PC-9 (cell line): ENCODE data around the gene FYN. TPM values are rescaled to one million over a fixed set of nuclear protein-coding genes. Genes with fewer than 3 reads are reported as not detected.

Experiments used
- BruUV-seq: library from RNA; stranded (reverse); fragments of 400-500 nt; replicated peaks from 2 replicates; lab custom pipeline; 2021; lab: Mats Ljungman, UMichigan
- CTCF ChIA-PET: fragments of 300-600 bp; sonication (Branson Sonifier 250); formaldehyde crosslinking; loops from one replicate; lab custom pipeline; 2022; ENCODE audit warnings: antibody characterized with exemption; lab: Charles Lee
- POLR2A ChIA-PET: fragments of 300-600 bp; sonication (Branson Sonifier 250); formaldehyde crosslinking; loops from one replicate; lab custom pipeline; 2022; ENCODE audit warnings: antibody characterized with exemption; ENCODE audit not compliant: unreplicated experiment; lab: Charles Lee
- DNase-seq, 2 experiments: peaks; one replicate each; pipeline versions ENCODE4 v3.0.0 to v3.0.0-alpha.2; 2015 to 2022; ENCODE audit warnings: mixed read lengths in 1 of 2
- H2AFZ ChIP-seq: fragments of 200-600 bp; sonication (generic); 2 replicates; pipeline ENCODE4 v1.8.1; 2017; ENCODE audit warnings: antibody characterized with exemption
- H3F3A ChIP-seq: fragments of 200-600 bp; sonication (generic); 2 replicates; pipeline ENCODE4 v1.8.1; 2017; ENCODE audit warnings: antibody characterized with exemption, mild to moderate bottlenecking, low read depth; ENCODE audit not compliant: insufficient read depth
- H3K27ac ChIP-seq: fragments of 200-600 bp; sonication (generic); 2 replicates; pipeline ENCODE4 v1.6.1; 2016; ENCODE audit warnings: mixed run types
- H3K27me3 ChIP-seq: fragments of 200-600 bp; sonication (generic); 2 replicates; pipeline ENCODE4 v1.6.1; 2016; ENCODE audit warnings: low read depth, mixed run types; ENCODE audit not compliant: insufficient read depth
- H3K36me3 ChIP-seq: fragments of 200-600 bp; sonication (generic); 2 replicates; pipeline ENCODE4 v1.6.1; 2016; ENCODE audit warnings: low read depth, mixed run types
- H3K4me1 ChIP-seq: fragments of 200-600 bp; sonication (generic); replicated peaks from 2 replicates; pipeline ENCODE4 v1.6.1; 2016; ENCODE audit warnings: mixed run types; ENCODE audit not compliant: insufficient read depth
- H3K4me2 ChIP-seq: fragments of 200-600 bp; sonication (generic); 2 replicates; pipeline ENCODE4 v1.6.1; 2017; ENCODE audit warnings: mixed run types
- H3K4me3 ChIP-seq: fragments of 200-600 bp; sonication (generic); 2 replicates; pipeline ENCODE4 v1.6.1; 2016; ENCODE audit warnings: mixed run types
- H3K79me2 ChIP-seq: fragments of 200-600 bp; sonication (generic); 2 replicates; pipeline ENCODE4 v1.6.1; 2017; ENCODE audit warnings: low read depth, mixed run types
- H3K9me2 ChIP-seq: fragments of 200-600 bp; sonication (generic); 2 replicates; pipeline ENCODE4 v1.8.1; 2017; ENCODE audit warnings: mild to moderate bottlenecking; ENCODE audit not compliant: insufficient read depth
- H3K9me3 ChIP-seq: fragments of 200-600 bp; sonication (generic); 2 replicates; pipeline ENCODE4 v1.8.1; 2016; ENCODE audit warnings: low read depth; ENCODE audit not compliant: insufficient read depth
- H4K20me1 ChIP-seq: fragments of 200-600 bp; sonication (generic); 2 replicates; pipeline ENCODE4 v1.8.1; 2017; ENCODE audit not compliant: insufficient read depth
- CTCF ChIP-seq: fragments of 200-600 bp; sonication (generic); conservative IDR thresholded peaks from 2 replicates; pipeline ENCODE4 v1.6.1; 2017; ENCODE audit warnings: mixed run types, antibody characterized with exemption, mild to moderate bottlenecking, moderate library complexity
- EZH2 ChIP-seq: fragments of 200-600 bp; sonication (generic); IDR thresholded peaks from 2 replicates; pipeline ENCODE4 v1.8.0; 2017; ENCODE audit warnings: antibody characterized with exemption, low read depth
- intact Hi-C: fragments of 100-400 bp; cut with micrococcal nuclease; formaldehyde crosslinking; loops from one replicate; pipeline ENCODE4 v1.10.0; 2022; ENCODE audit not compliant: unreplicated experiment
- total RNA-seq: library from RNA; stranded (reverse); gene quantifications from 2 replicates; pipeline ENCODE4 v1.2.3, GENCODE V29; 2021

Gene FYN
- total RNA-seq, 1 experiment from 2014 or later = 53.3 TPM

GRCh38 chr6:111702268-111702667, 171.0 kb downstream of the FYN start:
- no peaks in the 10 kb centered on the region for H3K4me1 ChIP-seq
- intact Hi-C loops = no loop called here
- CTCF ChIA-PET = no interaction called here

GRCh38 chr6:111701146-111701545, 172.1 kb downstream of the FYN start:
- H3K27me3 ChIP-seq = no peaks in the 10 kb centered on the region
- intact Hi-C loops = no loop called here
- no peaks in the 10 kb centered on the region for H3K4me1 ChIP-seq
- H4K20me1 ChIP-seq = no peaks in the 10 kb centered on the region
- no peak overlapping the region for H2AFZ ChIP-seq
- no peak overlapping the region for H3K27ac ChIP-seq
- no peaks in the 10 kb centered on the region for H3F3A ChIP-seq
- CTCF ChIA-PET = no interaction called here
- H3K4me3 ChIP-seq = no peak overlapping the region
- no peak for DNase-seq
- no peaks in the 10 kb centered on the region for H3K79me2 ChIP-seq
- no peak overlapping the region for H3K4me2 ChIP-seq
- no peaks in the 10 kb centered on the region for H3K36me3 ChIP-seq
- no TSS peak for BruUV-seq
- TF ChIP-seq CTCF (no peak), EZH2 (no peak)
- H3K9me3 ChIP-seq = no peaks in the 10 kb centered on the region
- H3K9me2 ChIP-seq = no peaks in the 10 kb centered on the region
- POLR2A ChIA-PET = no interaction called here

More at GRCh38 chr6:111702268-111702667, 171.0 kb downstream of the FYN start:
- no peaks in the 10 kb centered on the region for H3K36me3 ChIP-seq
- no peaks in the 10 kb centered on the region for H3K79me2 ChIP-seq
- no TSS peak for BruUV-seq
- H2AFZ ChIP-seq = no peak overlapping the region
- no peak overlapping the region for H3K4me2 ChIP-seq
- H3K9me3 ChIP-seq = no peaks in the 10 kb centered on the region
- POLR2A ChIA-PET = interaction anchor here (0.6 kb wide), 1 partner anchor 81 kb away, joined by 3 read pairs; no protein-coding TSS in a partner anchor
- no peaks in the 10 kb centered on the region for H3K9me2 ChIP-seq
- no peak overlapping the region for H3K4me3 ChIP-seq
- no peaks in the 10 kb centered on the region for H3F3A ChIP-seq
- TF ChIP-seq EZH2 (no peak), CTCF (no peak)
- no peak for DNase-seq
- H3K27me3 ChIP-seq = no peaks in the 10 kb centered on the region
- no peaks in the 10 kb centered on the region for H4K20me1 ChIP-seq
- H3K27ac ChIP-seq = no peak overlapping the region

- ChIA-PET POLR2A (no interaction called here), CTCF (no interaction called here)
- no TSS peak for BruUV-seq
- Histone ChIP-seq H2AFZ (no peak overlapping the region), H3K9me3 (no peaks in the 10 kb centered on the region), H4K20me1 (no peaks in the 10 kb centered on the region), H3F3A (no peaks in the 10 kb centered on the region), H3K79me2 (no peaks in the 10 kb centered on the region), H3K4me1 (no peaks in the 10 kb centered on the region), H3K27ac (no peak overlapping the region), H3K9me2 (no peaks in the 10 kb centered on the region), H3K27me3 (no peaks in the 10 kb centered on the region), H3K4me2 (no peak overlapping the region), H3K4me3 (no peak overlapping the region), H3K36me3 (no peaks in the 10 kb centered on the region)
- TF ChIP-seq CTCF (no peak), EZH2 (no peak)
- DNase-seq = no peak
- intact Hi-C loops = no loop called here
These were observed 173.0 kb downstream of the FYN start for GRCh38 chr6:111700135-111700690.
